Activated CD8-positive, alpha-beta memory T cell treated with anti-CD3 and anti-CD28 coated beads for 24 hours (primary cell): ENCODE measurements around the gene PHF12.
"Not testable (repeated sequence)": the region's sequence is repeated elsewhere in the genome, so short reads cannot be mapped to it uniquely, and the experiment has no call there.

Source experiments
- DNase-seq: peaks from one replicate; pipeline ENCODE4 v3.0.0-alpha.2; 2020

The PHF12 gene

GRCh38 chr17:28879886-28880571 is 71.3 kb downstream of the PHF12 start:
- DNase-seq = no peak

GRCh38 chr17:28878981-28879380 is 72.3 kb downstream of the PHF12 start:
- DNase-seq = no peak

- DNase-seq = no peak
Observed at GRCh38 chr17:28878158-28878910, 73.0 kb downstream of the PHF12 start.

GRCh38 chr17:28877150-28877711 is 74.1 kb downstream of the PHF12 start:
- not testable (repeated sequence) for DNase-seq

GRCh38 chr17:28875848-28876550 is 75.3 kb downstream of the PHF12 start:
- no peak for DNase-seq

GRCh38 chr17:28874750-28875149 is 76.6 kb downstream of the PHF12 start:
- DNase-seq = no peak

- no peak for DNase-seq
Observed at GRCh38 chr17:28873839-28874238, 77.5 kb downstream of the PHF12 start.

- peak; percentile 72 for DNase-seq
Observed at GRCh38 chr17:28871056-28871579, 80.2 kb downstream of the PHF12 start.

GRCh38 chr17:28867276-28867675 is 84.0 kb downstream of the PHF12 start:
- no peak for DNase-seq

- no peak for DNase-seq
Observed at GRCh38 chr17:28865946-28866752, 85.2 kb downstream of the PHF12 start.

GRCh38 chr17:28864991-28865849 is 86.1 kb downstream of the PHF12 start:
- no peak for DNase-seq

GRCh38 chr17:28863953-28864352 is 87.4 kb downstream of the PHF12 start:
- DNase-seq = no peak

GRCh38 chr17:28862561-28862960 is 88.8 kb downstream of the PHF12 start:
- no peak for DNase-seq

GRCh38 chr17:28861393-28862203 is 89.7 kb downstream of the PHF12 start:
- no peak for DNase-seq

- DNase-seq = no peak
Observed at GRCh38 chr17:28860363-28860808, 90.9 kb downstream of the PHF12 start.

- no peak for DNase-seq
Observed at GRCh38 chr17:28858801-28859355, 92.4 kb downstream of the PHF12 start.

- DNase-seq = no peak
Observed at GRCh38 chr17:28857905-28858800, 93.2 kb downstream of the PHF12 start.

GRCh38 chr17:28856028-28856574 is 95.2 kb downstream of the PHF12 start:
- no peak for DNase-seq

GRCh38 chr17:28855336-28855679 is 96.0 kb downstream of the PHF12 start:
- no peak for DNase-seq
